Thyroid gland (tissue), 4 donors: Measurements from ENCODE around the gene CDC16. TPM values are rescaled to one million over a fixed set of nuclear protein-coding genes. Genes with fewer than 3 reads are reported as not detected.
A peak's percentile ranks its signal among the peaks of the same experiment; 100 is the strongest.
"Not testable (repeated sequence)": the region's sequence is repeated elsewhere in the genome, so short reads cannot be mapped to it uniquely, and the experiment has no call there.

Experiments used
- DNase-seq, 2 donors: peaks; one replicate each; pipeline ENCODE4 v3.0.0-alpha.2; 2019
- H3K27ac ChIP-seq, 3 donors: fragments of 200-600 bp; sonication (generic); 1 replicate in 2 of 3; 2 replicates in 1 of 3; pipeline ENCODE4 v1.5.1; 2016 to 2019; ENCODE audit warnings: mild to moderate bottlenecking in 1 of 3, moderate library complexity in 1 of 3
- H3K27me3 ChIP-seq: fragments of 200-600 bp; sonication (generic); one replicate; pipeline ENCODE4 v1.5.1; 2019
- H3K36me3 ChIP-seq, 2 donors: fragments of 200-600 bp; sonication (generic); one replicate each; pipeline ENCODE4 v1.5.1; 2016 to 2019
- H3K4me1 ChIP-seq, 2 donors: fragments of 200-600 bp; sonication (generic); one replicate each; pipeline ENCODE4 v1.5.1; 2017 to 2019
- H3K4me3 ChIP-seq, 3 donors: fragments of 200-600 bp; sonication (generic); replicated peaks in 1 of 3; 1 replicate in 2 of 3; 2 replicates in 1 of 3; pipeline ENCODE4 v1.5.1; 2016; ENCODE audit warnings: mild to moderate bottlenecking in 1 of 3
- H3K9me3 ChIP-seq: fragments of 200-600 bp; sonication (generic); one replicate; pipeline ENCODE4 v1.5.1; 2017
- CTCF ChIP-seq, 6 experiments: fragments of 200-600 bp in 3 of 6; fragments of 450-650 bp in 3 of 6; sonication (generic) in 3 of 6; IDR thresholded peaks; one replicate each; pipeline ENCODE4 v1.5.1; 2016 to 2019; ENCODE audit warnings: antibody characterized with exemption in 6 of 6, mild to moderate bottlenecking in 2 of 6, inconsistent platforms in 1 of 6, moderate library complexity in 1 of 6
- POLR2A ChIP-seq, 2 donors: fragments of 450-650 bp; IDR thresholded peaks; one replicate each; pipeline ENCODE4 v1.6.1; 2017; ENCODE audit warnings: antibody characterized with exemption in 2 of 2, mild to moderate bottlenecking in 2 of 2, moderate library complexity in 1 of 2
- WGBS, 2 donors: methylation state at CpG; one replicate each; pipeline ENCODE4 v1.1.5; 2017; 5-methylcytosine and 5-hydroxymethylcytosine counted together
- intact Hi-C: fragments of 100-400 bp; cut with DNase I; formaldehyde crosslinking; loops from one replicate; pipeline ENCODE4 v1.15.1; 2023
- total RNA-seq, 4 donors: library from RNA; depleted of rRNA; stranded (reverse); fragments of >200 nt; gene quantifications; one replicate each; pipeline ENCODE4 v1.2.3, GENCODE V29; 2016

Gene CDC16
- 10 to 100 TPM; 43.9 to 63.5 (median 55.5) TPM for total RNA-seq

- intact Hi-C loops: no loop called here
- WGBS, 2 donors: 0 to 1% methylated on average over 21 to 41 of the region's 76 CpGs
- H3K36me3 ChIP-seq: peaks cover 24 to 27% of the 10 kb centered on the region in 2 donors
- H3K27ac ChIP-seq: peak within 1 kb of the TSS; percentile 44 to 81 (median 73)
- H3K4me3 ChIP-seq: peak within 1 kb of the TSS; percentile 29 to 81 (median 41)
- H3K4me1 ChIP-seq: peaks cover 9 to 13% of the 10 kb centered on the region in 2 donors
- peak in 1 of 2 donors; percentile 62 for TF ChIP-seq POLR2A (IDR thresholded peaks at IDR 0.05)
- TF ChIP-seq CTCF (IDR thresholded peaks at IDR 0.05): peak in 3 of 6 experiments; percentile 15 to 37 (median 21)
- H3K27me3 ChIP-seq: no peaks in the 10 kb centered on the region
- DNase-seq: peak; percentile 94 to 96
- no peaks in the 10 kb centered on the region for H3K9me3 ChIP-seq
Measured at GRCh38 chr13:114234645-114235421, at the start of gene CDC16. TSS of gene CDC16 (plus strand) at chr13:114234897. CDS start at chr13:114235085, 188 bp downstream.

- H3K4me3 ChIP-seq: no peak overlapping the region
- no peaks in the 10 kb centered on the region for H3K27me3 ChIP-seq
- TF ChIP-seq POLR2A (IDR thresholded peaks at IDR 0.05) (no peak), CTCF (IDR thresholded peaks at IDR 0.05) (no peak)
- H3K9me3 ChIP-seq: no peaks in the 10 kb centered on the region
- no peaks in the 10 kb centered on the region for H3K36me3 ChIP-seq
- DNase-seq: no peak
- no peak overlapping the region for H3K27ac ChIP-seq
- WGBS, 2 donors: 93 to 100% methylated on average over 6 to 7 of the region's 15 CpGs
- intact Hi-C loops: no loop called here
- H3K4me1 ChIP-seq: no peaks in the 10 kb centered on the region
Measured at GRCh38 chr13:114185182-114185971, 49.3 kb upstream of the CDC16 start.

GRCh38 chr13:114194853-114195252 lies 39.8 kb upstream of the CDC16 start:
- H3K27ac ChIP-seq: no peak overlapping the region
- TF ChIP-seq POLR2A (IDR thresholded peaks at IDR 0.05) (no peak), CTCF (IDR thresholded peaks at IDR 0.05) (no peak)
- WGBS, 2 donors: 86 to 89% methylated on average over 5 of the region's 5 CpGs
- H3K9me3 ChIP-seq: no peaks in the 10 kb centered on the region
- H3K4me3 ChIP-seq: no peak overlapping the region
- intact Hi-C loops: no loop called here
- H3K36me3 ChIP-seq: no peaks in the 10 kb centered on the region
- no peaks in the 10 kb centered on the region for H3K4me1 ChIP-seq
- H3K27me3 ChIP-seq: no peaks in the 10 kb centered on the region
- no peak for DNase-seq

- TF ChIP-seq CTCF (IDR thresholded peaks at IDR 0.05) (no peak), POLR2A (IDR thresholded peaks at IDR 0.05) (no peak)
- Histone ChIP-seq H3K4me1 (no peaks in the 10 kb centered on the region), H3K36me3 (no peaks in the 10 kb centered on the region), H3K27me3 (no peaks in the 10 kb centered on the region), H3K27ac (no peak overlapping the region), H3K9me3 (no peaks in the 10 kb centered on the region), H3K4me3 (no peak overlapping the region)
- no peak for DNase-seq
- 75 to 78% methylated on average over 5 of the region's 5 CpGs for WGBS, 2 donors
- intact Hi-C loops: no loop called here
Measured at GRCh38 chr13:114196629-114197028, 38.1 kb upstream of the CDC16 start.

- Histone ChIP-seq H3K36me3 (no peaks in the 10 kb centered on the region), H3K4me1 (no peaks in the 10 kb centered on the region), H3K27me3 (no peaks in the 10 kb centered on the region), H3K4me3 (no peak overlapping the region), H3K27ac (no peak overlapping the region), H3K9me3 (no peaks in the 10 kb centered on the region)
- TF ChIP-seq CTCF (IDR thresholded peaks at IDR 0.05) (no peak), POLR2A (IDR thresholded peaks at IDR 0.05) (no peak)
- 87 to 91% methylated on average over 4 to 21 of the region's 47 CpGs for WGBS, 2 donors
- intact Hi-C loops: no loop called here
- DNase-seq: no peak
Measured at GRCh38 chr13:114198556-114198955, 36.1 kb upstream of the CDC16 start.

- peak; percentile 20 to 40 for DNase-seq
- intact Hi-C loops, H3K27ac ChIP-seq, H3K4me3 ChIP-seq, H3K9me3 ChIP-seq, H3K4me1 ChIP-seq, H3K36me3 ChIP-seq, H3K27me3 ChIP-seq: not testable (repeated sequence)
- 24 to 49% methylated on average over 35 to 39 of the region's 75 CpGs for WGBS, 2 donors
Measured at GRCh38 chr13:114199526-114199925, 35.2 kb upstream of the CDC16 start.
